Muscle layer of colon (tissue), 2 donors: Measurements from ENCODE around the gene HS3ST4.

ENCODE experiments used
- H3K27ac ChIP-seq: one replicate; pipeline ENCODE4 v1.7.0; 2013; ENCODE audit warnings: low read depth, mild to moderate bottlenecking, low read length, moderate library complexity
- H3K27me3 ChIP-seq, 2 donors: one replicate each; pipeline ENCODE4 v1.7.0; 2013; ENCODE audit warnings: low read length in 2 of 2, mild to moderate bottlenecking in 2 of 2; ENCODE audit not compliant: insufficient read depth in 2 of 2, control insufficient read depth in 1 of 2
- H3K36me3 ChIP-seq: one replicate; pipeline ENCODE4 v1.7.0; 2013; ENCODE audit warnings: mild to moderate bottlenecking, low read length; ENCODE audit not compliant: insufficient read depth
- H3K4me1 ChIP-seq: one replicate; pipeline ENCODE4 v1.7.0; 2013; ENCODE audit warnings: mild to moderate bottlenecking, low read length; ENCODE audit not compliant: insufficient read depth
- H3K4me3 ChIP-seq, 2 donors: one replicate each; pipeline ENCODE4 v1.7.0; 2013; ENCODE audit warnings: low read length in 2 of 2, low read depth in 1 of 2, mild to moderate bottlenecking in 1 of 2, moderate library complexity in 1 of 2
- H3K9ac ChIP-seq: one replicate; pipeline ENCODE4 v1.7.0; 2013; ENCODE audit warnings: low read length
- H3K9me3 ChIP-seq: one replicate; pipeline ENCODE4 v1.7.0; 2013; ENCODE audit warnings: mild to moderate bottlenecking, low read length
- donor health status: abdominal sarcoma.
- donor health status: Adenocarcinoma of cecum.

Gene HS3ST4

DNA sequence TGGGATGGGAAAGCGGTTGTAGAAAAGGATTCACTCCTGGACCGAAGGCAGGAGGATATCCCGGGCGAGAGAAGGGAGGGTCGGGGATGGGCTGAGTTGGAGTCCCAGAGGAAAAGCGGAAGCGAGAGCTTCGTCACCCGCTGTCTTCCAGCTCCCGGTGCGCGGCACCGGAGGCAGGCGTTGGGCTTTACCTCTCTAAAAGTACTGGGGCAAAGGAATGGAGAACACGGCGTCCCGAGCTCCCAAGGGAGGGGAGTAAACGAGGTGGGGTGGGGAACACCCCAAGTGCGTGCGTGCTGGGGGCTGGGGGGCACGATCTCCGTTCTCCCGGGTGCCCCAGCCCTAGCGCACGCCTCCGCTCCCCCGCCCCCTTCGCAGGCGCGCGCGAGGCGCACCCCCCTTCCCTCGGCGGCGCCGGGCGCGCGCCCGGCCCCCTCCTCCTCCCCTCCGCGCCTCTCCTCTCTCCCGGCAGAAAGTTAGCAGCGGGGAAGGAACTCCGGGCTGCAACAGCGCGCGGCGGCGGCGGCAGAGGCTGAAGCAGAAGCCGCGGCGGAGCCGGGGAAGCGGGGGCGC is at the start of gene HS3ST4:
HS3ST4 (plus strand) TSS at position 441 of the 573 bp plus-strand sequence.
- no peak within 1 kb of the TSS for H3K4me3 ChIP-seq
- H3K27me3 ChIP-seq, result peaks cover 7 to 50% of the 10 kb centered on the region in 2 donors
- no peaks in the 10 kb centered on the region for H3K4me1 ChIP-seq
- H3K27ac ChIP-seq, result no peak within 1 kb of the TSS
- H3K36me3 ChIP-seq, result no peaks in the 10 kb centered on the region
- no peaks in the 10 kb centered on the region for H3K9me3 ChIP-seq
- H3K9ac ChIP-seq, result no peak within 1 kb of the TSS

DNA sequence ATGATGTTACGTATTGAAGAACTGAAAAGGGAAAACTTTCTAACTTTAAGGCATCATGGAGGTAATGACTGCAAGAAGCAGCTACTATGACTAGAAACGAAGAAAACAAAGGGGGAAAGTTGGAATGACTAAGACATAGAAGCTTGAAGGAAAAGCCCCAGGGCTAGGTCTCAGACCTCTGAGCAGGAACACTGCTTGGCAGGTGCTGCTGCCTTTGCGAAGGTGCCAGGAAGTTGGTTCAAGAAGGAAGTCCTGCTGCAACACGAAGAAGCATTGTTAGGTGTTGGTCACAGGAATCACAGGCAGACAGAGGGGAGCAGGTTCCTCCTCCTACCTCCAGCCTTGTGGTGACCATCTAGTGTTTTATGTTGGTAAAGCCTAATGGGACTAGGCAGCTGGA is 48.1 kb upstream of the HS3ST4 start:
- no peak overlapping the region for H3K4me3 ChIP-seq
- H3K27ac ChIP-seq, result no peak overlapping the region
- no peak overlapping the region for H3K9ac ChIP-seq
- no peaks in the 10 kb centered on the region for H3K36me3 ChIP-seq
- H3K4me1 ChIP-seq, result no peaks in the 10 kb centered on the region
- no peaks in the 10 kb centered on the region for H3K27me3 ChIP-seq
- no peaks in the 10 kb centered on the region for H3K9me3 ChIP-seq

DNA sequence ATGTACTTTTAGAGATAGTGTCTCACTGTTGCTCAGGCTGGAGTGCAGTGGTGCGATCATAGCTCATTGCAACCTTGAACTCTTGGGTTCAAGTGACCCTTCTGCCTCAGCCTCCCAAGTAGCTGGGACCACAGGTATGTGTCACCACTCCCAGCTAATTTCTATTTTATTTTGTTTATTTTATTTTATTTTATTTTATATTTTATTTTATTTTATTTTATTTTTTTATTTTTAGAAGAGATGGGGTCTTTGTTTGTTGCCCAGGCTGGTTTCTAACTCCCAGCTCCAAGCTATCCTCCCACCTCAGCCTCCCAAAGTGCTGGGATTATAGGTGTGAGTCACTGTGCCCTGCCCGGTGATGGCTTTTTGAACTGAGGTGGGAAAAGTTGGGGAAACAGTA is 35.1 kb upstream of the HS3ST4 start:
- no peaks in the 10 kb centered on the region for H3K36me3 ChIP-seq
- no peaks in the 10 kb centered on the region for H3K27me3 ChIP-seq
- H3K4me3 ChIP-seq, result no peak overlapping the region
- H3K4me1 ChIP-seq, result no peaks in the 10 kb centered on the region
- H3K9ac ChIP-seq, result no peak overlapping the region
- no peak overlapping the region for H3K27ac ChIP-seq
- no peaks in the 10 kb centered on the region for H3K9me3 ChIP-seq

DNA sequence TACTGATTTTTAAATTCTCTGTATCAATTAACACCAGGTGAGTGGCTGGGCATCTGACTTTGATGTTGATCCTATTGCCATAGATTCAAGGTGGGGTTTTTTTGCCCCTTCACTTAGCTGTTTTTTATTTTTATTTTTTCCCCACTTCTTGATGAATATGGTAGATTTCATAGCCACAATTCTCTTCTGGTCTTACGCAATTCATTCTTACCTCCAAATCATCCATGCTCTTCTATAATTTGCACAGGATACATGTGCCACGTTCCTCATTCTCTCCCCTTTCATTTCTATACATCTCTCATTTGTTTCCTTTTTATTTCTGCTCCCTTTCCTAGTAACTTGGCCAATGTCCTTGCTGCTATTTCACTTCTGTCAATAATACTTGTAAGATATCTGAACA is 14.9 kb upstream of the HS3ST4 start:
- Histone ChIP-seq H3K4me3 (no peak overlapping the region), H3K9me3 (no peaks in the 10 kb centered on the region), H3K9ac (no peak overlapping the region), H3K27me3 (no peaks in the 10 kb centered on the region), H3K36me3 (no peaks in the 10 kb centered on the region), H3K4me1 (no peaks in the 10 kb centered on the region), H3K27ac (no peak overlapping the region)

DNA sequence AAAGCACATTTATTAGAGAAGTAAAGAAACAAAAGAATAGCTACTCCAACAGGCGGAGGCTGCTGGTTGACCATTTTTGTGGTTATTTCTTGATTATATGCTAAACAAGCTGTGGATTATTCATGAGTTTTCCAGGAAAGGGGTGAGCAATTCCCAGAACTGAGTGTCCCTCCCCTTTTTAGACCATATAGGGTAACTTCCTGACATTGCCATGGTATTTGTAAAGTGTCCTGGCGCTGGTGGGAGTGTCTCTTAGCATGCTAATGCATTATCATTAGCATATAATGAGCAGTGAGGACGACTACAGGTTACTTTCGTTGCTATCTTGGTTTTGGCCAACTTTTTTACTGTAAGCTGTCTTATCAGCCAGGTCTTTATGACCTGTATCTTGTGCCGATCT is 12.2 kb upstream of the HS3ST4 start:
- Histone ChIP-seq H3K27ac (no peak overlapping the region), H3K9me3 (no peaks in the 10 kb centered on the region), H3K9ac (no peak overlapping the region), H3K4me3 (no peak overlapping the region), H3K27me3 (no peaks in the 10 kb centered on the region), H3K36me3 (no peaks in the 10 kb centered on the region), H3K4me1 (no peaks in the 10 kb centered on the region)

DNA sequence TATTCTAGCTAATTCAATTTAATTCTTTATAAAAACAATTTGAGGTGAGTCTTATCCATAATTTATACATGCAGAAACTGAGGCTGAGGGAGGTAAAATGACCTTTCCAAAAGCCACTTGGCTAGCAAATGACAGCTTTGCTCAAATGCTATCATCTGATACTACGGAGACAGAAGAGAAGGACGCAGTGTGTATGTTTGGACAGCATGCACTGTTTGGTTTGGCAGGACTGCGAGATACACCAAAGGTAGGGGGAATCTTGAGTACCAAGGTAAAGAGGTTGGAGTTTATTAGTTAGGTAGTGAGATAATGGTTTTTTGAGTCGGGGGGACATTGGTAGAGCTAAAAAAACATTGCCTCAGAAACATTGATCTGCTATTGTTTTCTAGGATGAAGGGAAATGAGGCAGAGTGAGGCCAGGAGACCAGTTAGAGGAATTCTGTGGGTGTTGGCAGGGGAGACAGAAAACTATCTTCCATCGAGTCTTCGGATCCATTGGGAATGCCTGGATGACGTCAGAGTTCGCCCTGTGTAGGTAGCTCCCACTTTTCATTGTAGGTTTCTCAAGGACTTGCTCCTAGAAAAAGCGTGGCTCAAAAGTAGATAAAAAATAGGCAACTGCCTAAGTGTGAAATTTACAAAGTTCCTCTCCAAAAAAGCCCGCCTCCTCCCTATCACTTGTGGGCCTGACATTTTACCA is 2.5 kb upstream of the HS3ST4 start:
- Histone ChIP-seq H3K36me3 (no peaks in the 10 kb centered on the region), H3K4me3 (no peak overlapping the region), H3K27me3 (peaks cover 7 to 42% of the 10 kb centered on the region in 2 donors), H3K9me3 (no peaks in the 10 kb centered on the region), H3K4me1 (no peaks in the 10 kb centered on the region), H3K9ac (no peak overlapping the region), H3K27ac (no peak overlapping the region)

DNA sequence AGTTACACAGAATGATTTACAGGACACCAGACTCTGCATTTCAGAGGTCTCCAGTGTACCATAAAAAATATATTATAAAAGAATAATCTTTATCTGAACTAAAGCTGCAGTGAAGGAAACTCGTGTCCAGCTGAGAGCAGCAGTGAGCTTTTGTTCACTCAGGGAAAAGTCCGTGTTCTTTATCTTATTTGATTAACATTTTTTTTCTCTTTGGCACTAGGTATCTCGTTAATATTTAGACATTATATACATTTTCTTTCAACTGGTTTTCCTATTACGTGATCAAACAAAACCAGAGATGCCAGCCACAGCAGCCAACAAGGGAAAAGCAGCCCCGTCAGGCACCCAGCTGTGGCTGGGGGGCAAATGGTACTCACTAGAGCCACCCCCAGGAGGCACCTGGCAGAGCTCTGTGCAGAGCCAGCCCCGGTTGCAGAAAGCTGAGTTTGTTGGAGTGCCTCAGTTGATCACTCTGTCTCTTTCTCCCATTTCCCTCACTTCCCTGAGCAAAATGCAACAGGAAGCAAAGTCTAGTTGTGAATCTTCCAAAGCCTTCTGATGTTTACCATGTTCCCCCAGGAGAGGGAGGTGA is 1.1 kb upstream of the HS3ST4 start:
- Histone ChIP-seq H3K4me1 (no peaks in the 10 kb centered on the region), H3K4me3 (no peak overlapping the region), H3K27ac (no peak overlapping the region), H3K36me3 (no peaks in the 10 kb centered on the region), H3K27me3 (peaks cover 7 to 47% of the 10 kb centered on the region in 2 donors), H3K9me3 (no peaks in the 10 kb centered on the region), H3K9ac (no peak overlapping the region)

DNA sequence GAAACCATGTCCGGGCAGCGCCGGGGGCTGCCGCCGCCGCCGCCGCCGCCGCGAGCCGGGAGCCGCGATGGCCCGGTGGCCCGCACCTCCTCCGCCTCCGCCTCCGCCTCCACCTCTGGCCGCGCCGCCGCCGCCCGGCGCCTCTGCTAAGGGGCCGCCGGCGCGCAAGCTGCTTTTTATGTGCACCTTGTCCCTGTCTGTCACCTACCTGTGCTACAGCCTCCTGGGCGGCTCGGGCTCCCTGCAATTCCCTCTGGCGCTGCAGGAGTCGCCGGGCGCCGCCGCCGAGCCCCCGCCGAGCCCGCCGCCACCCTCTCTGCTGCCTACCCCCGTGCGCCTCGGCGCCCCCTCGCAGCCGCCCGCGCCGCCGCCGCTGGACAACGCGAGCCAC is 587 bp downstream of the HS3ST4 start:
- Histone ChIP-seq H3K4me3 (no peak overlapping the region), H3K27me3 (peaks cover 7 to 51% of the 10 kb centered on the region in 2 donors), H3K36me3 (no peaks in the 10 kb centered on the region), H3K27ac (no peak overlapping the region), H3K9ac (no peak overlapping the region), H3K4me1 (no peaks in the 10 kb centered on the region), H3K9me3 (no peaks in the 10 kb centered on the region)

DNA sequence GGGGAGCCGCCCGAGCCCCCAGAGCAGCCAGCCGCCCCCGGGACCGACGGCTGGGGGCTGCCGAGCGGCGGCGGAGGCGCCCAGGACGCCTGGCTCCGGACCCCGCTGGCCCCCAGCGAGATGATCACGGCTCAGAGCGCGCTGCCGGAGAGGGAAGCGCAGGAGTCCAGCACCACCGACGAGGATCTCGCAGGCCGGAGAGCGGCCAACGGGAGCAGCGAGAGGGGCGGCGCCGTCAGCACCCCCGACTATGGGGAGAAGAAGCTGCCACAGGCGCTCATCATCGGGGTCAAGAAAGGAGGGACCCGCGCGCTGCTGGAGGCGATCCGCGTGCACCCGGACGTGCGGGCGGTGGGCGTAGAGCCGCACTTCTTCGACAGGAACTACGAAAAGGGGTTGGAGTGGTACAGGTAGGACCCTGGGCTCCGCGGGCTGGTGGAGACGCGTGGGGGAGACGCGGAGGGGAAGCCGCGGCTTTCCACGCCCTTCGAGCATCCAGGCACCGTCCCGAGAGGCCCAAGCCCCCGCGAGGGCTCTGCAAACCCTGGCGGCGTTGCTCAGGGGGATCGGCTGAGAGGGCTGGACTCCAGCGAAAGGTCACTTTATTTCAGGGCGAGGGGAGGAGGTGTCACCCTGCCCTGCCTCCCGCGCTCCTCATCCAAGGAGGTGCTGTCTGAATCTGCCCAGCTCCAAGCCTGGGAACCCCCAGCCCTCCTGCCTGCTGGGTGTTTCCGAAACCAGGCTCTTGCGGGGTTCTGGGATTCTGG is 1.2 kb downstream of the HS3ST4 start:
- H3K36me3 ChIP-seq, result no peaks in the 10 kb centered on the region
- no peak overlapping the region for H3K4me3 ChIP-seq
- no peaks in the 10 kb centered on the region for H3K9me3 ChIP-seq
- H3K9ac ChIP-seq, result no peak overlapping the region
- no peaks in the 10 kb centered on the region for H3K4me1 ChIP-seq
- H3K27ac ChIP-seq, result no peak overlapping the region
- peaks cover 7 to 51% of the 10 kb centered on the region in 2 donors for H3K27me3 ChIP-seq

DNA sequence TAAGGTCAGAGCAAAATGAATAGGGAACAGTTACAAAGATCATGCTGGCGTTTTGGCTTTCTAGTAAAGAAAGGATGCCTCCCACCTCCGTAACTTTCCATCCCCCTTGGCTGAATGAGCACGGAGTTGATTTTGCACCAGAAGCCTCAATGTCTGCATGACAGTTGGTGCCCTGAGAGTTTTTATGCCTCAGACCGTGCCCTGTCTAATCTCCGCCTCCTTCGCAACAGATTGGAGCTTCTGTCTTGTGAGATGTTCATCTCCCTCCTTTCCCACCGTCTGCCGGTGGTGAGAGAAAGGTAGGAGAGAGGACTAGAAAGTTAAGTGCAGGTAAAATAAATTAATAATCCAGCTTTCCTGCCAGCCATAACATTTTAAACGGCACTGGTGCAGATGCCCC is 1.9 kb downstream of the HS3ST4 start:
- H3K27ac ChIP-seq, result no peak overlapping the region
- H3K9me3 ChIP-seq, result no peaks in the 10 kb centered on the region
- peaks cover 7 to 51% of the 10 kb centered on the region in 2 donors for H3K27me3 ChIP-seq
- no peak overlapping the region for H3K9ac ChIP-seq
- H3K4me1 ChIP-seq, result no peaks in the 10 kb centered on the region
- H3K36me3 ChIP-seq, result no peaks in the 10 kb centered on the region
- H3K4me3 ChIP-seq, result no peak overlapping the region

DNA sequence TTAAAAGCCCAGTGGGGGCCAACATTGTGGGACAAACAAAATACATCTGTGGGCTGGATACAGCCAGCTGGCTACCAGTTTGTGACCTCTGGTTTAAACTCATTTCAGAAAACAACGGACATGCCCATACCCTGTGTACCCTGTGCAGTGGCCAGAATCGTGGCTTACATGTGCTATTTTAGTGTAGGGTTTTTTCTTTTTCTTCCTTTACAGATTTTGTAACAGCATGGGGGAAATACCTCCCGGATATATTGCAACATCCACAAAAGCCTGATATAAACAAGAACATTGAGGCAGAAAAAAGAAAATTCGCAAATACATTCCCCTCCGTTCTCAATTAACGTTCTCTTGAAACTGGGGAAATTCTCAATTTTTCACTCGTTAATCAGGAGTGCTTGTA is 7.3 kb downstream of the HS3ST4 start:
- Histone ChIP-seq H3K9me3 (no peaks in the 10 kb centered on the region), H3K27me3 (peaks cover 0 to 10% of the 10 kb centered on the region in 2 donors), H3K4me1 (no peaks in the 10 kb centered on the region), H3K4me3 (no peak overlapping the region), H3K27ac (no peak overlapping the region), H3K36me3 (no peaks in the 10 kb centered on the region), H3K9ac (no peak overlapping the region)
